GM18526 (cell line): ENCODE data around the gene TRMT61A.

Experiments
- POLR2A ChIP-seq: IDR thresholded peaks from 3 replicates; pipeline ENCODE4 v1.6.1; 2011; ENCODE audit not compliant: insufficient read length; ENCODE audit errors: extremely low read depth

The TRMT61A gene

DNA sequence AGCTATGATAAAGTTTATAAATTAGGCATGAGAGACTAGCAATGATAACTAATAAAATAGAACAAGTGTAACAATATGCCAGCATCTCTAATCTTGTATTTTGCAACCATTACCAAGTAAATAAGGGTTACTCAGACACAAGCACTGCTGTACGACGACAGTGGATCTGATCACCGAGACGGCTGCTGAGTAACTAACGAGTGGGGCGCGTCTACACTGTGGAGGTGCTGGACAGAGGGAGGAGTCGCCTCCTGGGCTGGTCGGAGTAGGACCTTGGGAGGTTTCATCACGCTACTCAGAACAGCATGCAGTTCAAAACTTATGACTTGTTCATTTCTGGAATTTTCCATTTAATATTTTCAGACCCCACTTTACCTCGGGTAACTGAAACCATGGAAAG, 52.2 kb downstream of the TRMT61A start:
- TF ChIP-seq POLR2A, result no peak

DNA sequence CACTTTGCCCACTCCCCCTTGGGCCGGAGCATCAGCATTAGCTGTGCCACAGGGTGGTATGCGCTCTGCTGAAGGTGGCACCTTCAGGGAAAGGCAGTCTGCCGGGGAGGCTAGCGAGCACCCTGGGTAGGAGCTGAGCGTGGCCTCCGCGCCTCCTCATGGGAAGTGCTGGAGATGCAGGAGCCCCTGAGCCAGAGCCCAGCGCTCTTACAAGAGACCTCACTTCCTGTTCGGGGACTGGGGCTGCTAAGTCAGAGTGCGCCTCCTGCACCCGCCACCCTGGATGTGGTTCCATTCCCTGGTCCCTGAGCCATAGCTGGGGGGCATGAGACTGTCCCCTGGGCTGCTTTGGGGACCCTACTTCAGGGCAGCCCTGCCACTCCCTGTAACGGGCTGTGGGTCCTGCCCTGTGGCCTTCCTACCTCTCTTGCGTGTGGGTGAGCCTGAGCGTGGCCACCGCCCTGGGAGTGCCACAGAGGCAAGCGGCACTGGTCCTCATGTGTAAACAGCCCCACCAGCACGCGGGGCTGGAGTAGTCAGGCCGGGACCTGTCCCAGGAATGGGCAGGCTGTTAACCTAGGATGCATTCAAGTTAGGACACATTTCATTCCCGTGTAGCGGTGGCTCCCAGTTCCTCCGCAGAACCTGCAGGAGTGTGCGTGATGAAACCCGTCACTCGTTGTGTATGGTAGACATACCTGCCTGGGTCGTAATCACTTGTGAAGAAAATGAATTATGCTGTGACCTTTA, 53.1 kb downstream of the TRMT61A start:
- TF ChIP-seq POLR2A, result no peak

DNA sequence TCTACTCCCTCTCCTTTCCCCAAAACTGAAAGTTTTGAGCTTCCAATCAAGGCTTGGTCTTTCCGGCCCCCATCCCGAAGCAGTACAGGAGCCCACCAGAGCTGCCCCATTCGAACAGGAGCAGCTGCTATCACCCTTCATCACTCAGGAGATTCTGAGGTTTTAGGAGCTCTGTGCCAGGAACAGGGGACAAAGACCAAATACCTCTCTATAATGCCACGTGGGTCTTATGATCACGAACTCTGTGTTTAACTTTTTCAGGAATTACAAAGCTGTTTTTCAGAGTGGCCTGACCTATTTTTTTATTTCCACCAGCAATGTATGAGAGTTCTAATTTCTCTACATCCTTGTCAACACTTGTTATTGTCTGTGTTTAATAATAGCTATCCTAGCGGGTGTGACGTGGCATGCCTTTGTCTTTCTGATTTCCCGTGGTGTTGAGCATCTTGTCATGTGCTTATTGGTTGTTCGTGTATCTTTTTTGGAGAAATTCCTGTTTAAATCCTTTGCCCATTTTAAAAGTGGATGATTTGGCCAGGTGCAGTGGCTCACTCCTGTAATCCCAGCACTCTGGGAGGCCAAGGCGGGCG, 55.4 kb downstream of the TRMT61A start:
- no peak for TF ChIP-seq POLR2A
